T-helper 17 cell (primary cell): ENCODE results near the gene TREM2. TPM values are rescaled to one million over a fixed set of nuclear protein-coding genes. Genes with fewer than 3 reads are reported as not detected.
A peak's percentile ranks its signal among the peaks of the same experiment; 100 is the strongest.

ENCODE experiments used
- ATAC-seq: fragments of 150-1000 bp; cut with Tn5 transposase; 2 replicates; pipeline ENCODE4 v1.10.0; 2021; ENCODE audit warnings: mild to moderate bottlenecking, moderate library complexity
- DNase-seq, 3 donors: peaks; one replicate each; pipeline versions ENCODE4 v3.0.0 to v3.0.0-alpha.2; 2020 to 2021
- H3K9me3 ChIP-seq: one replicate; pipeline ENCODE4 v1.7.0; 2013; ENCODE audit warnings: low read length, mild to moderate bottlenecking; ENCODE audit not compliant: control insufficient read depth, poor library complexity, severe bottlenecking
- H3K27ac Mint-ChIP-seq: one replicate; pipeline ENCODE4 v1.8.0; 2022; ENCODE audit warnings: mild to moderate bottlenecking, moderate library complexity, mixed read lengths
- H3K27me3 Mint-ChIP-seq: one replicate; pipeline ENCODE4 v1.8.0; 2022; ENCODE audit warnings: mixed read lengths
- H3K36me3 Mint-ChIP-seq: one replicate; pipeline ENCODE4 v1.8.0; 2022; ENCODE audit warnings: low read depth, mixed read lengths
- H3K4me1 Mint-ChIP-seq: one replicate; pipeline ENCODE4 v1.8.0; 2022; ENCODE audit warnings: mild to moderate bottlenecking, mixed read lengths
- H3K4me3 Mint-ChIP-seq: one replicate; pipeline ENCODE4 v1.8.0; 2022; ENCODE audit warnings: mild to moderate bottlenecking, moderate library complexity, mixed read lengths
- total RNA-seq, 4 donors: library from RNA in 2 of 4; stranded (reverse) in 2 of 4; gene quantifications; one replicate each; pipeline ENCODE4 v1.2.3 and lab custom pipeline; 2022 to 2026

The TREM2 gene
- total RNA-seq (not detected), total RNA-seq (lab: John Stamatoyannopoulos, UW) (0 to 0.08 reads per million in 2 donors)

GRCh38 chr6:41162687-41163418 lies at the start of gene TREM2:
Gene TREM2, minus strand, starts transcription at chr6:41163116. Its CDS starts 34 bp downstream, at chr6:41163082.
- Mint-ChIP-seq H3K27ac (peak within 1 kb of the TSS; percentile 1), H3K36me3 (peaks cover 2% of the 10 kb centered on the region), H3K4me1 (no peaks in the 10 kb centered on the region), H3K27me3 (peaks cover 36% of the 10 kb centered on the region), H3K4me3 (no peak within 1 kb of the TSS)
- H3K9me3 ChIP-seq: no peaks in the 10 kb centered on the region
- ATAC-seq (no peak), DNase-seq (no peak)

- peaks cover 3% of the 10 kb centered on the region for H3K36me3 Mint-ChIP-seq
- ATAC-seq (no peak), DNase-seq (no peak)
- peak overlapping the region; percentile 12 for H3K27ac Mint-ChIP-seq
- H3K27me3 Mint-ChIP-seq: no peaks in the 10 kb centered on the region
- H3K4me3 Mint-ChIP-seq: no peak overlapping the region
- no peaks in the 10 kb centered on the region for H3K9me3 ChIP-seq
- H3K4me1 Mint-ChIP-seq: peaks cover 23% of the 10 kb centered on the region
These were observed 46.8 kb upstream of the TREM2 start for GRCh38 chr6:41209547-41210320.

GRCh38 chr6:41208439-41209106 lies 45.7 kb upstream of the TREM2 start:
- no peak for DNase-seq
- H3K27me3 Mint-ChIP-seq: no peaks in the 10 kb centered on the region
- no peak overlapping the region for H3K27ac Mint-ChIP-seq
- no peak overlapping the region for H3K4me3 Mint-ChIP-seq
- ATAC-seq: no peak
- H3K36me3 Mint-ChIP-seq: peaks cover 5% of the 10 kb centered on the region
- H3K9me3 ChIP-seq: no peaks in the 10 kb centered on the region
- H3K4me1 Mint-ChIP-seq: peaks cover 23% of the 10 kb centered on the region

- no peaks in the 10 kb centered on the region for H3K9me3 ChIP-seq
- Mint-ChIP-seq H3K4me1 (peaks cover 50% of the 10 kb centered on the region), H3K27ac (peak overlapping the region; percentile 97), H3K4me3 (peak overlapping the region; percentile 47), H3K36me3 (peaks cover 4% of the 10 kb centered on the region), H3K27me3 (no peaks in the 10 kb centered on the region)
- DNase-seq: no peak
- no peak for ATAC-seq
These were observed 41.2 kb upstream of the TREM2 start for GRCh38 chr6:41204156-41204555.

GRCh38 chr6:41201764-41202173 lies 38.9 kb upstream of the TREM2 start:
- H3K4me1 Mint-ChIP-seq: peaks cover 52% of the 10 kb centered on the region
- no peaks in the 10 kb centered on the region for H3K27me3 Mint-ChIP-seq
- ATAC-seq (no peak), DNase-seq (no peak)
- H3K27ac Mint-ChIP-seq: peak overlapping the region; percentile 97
- H3K36me3 Mint-ChIP-seq: peaks cover 5% of the 10 kb centered on the region
- H3K9me3 ChIP-seq: no peaks in the 10 kb centered on the region
- peak overlapping the region; percentile 87 for H3K4me3 Mint-ChIP-seq

GRCh38 chr6:41200901-41201763 lies 38.2 kb upstream of the TREM2 start, which contains the start of gene TREML2:
Gene TREML2, minus strand, starts transcription at chr6:41201149. Its CDS starts 141 bp downstream, at chr6:41201008.
- H3K27me3 Mint-ChIP-seq: no peaks in the 10 kb centered on the region
- peak; percentile 38 for ATAC-seq

GRCh38 chr6:41200296-41200900 lies 37.5 kb upstream of the TREM2 start:
- H3K36me3 Mint-ChIP-seq: peaks cover 5% of the 10 kb centered on the region
- DNase-seq (peak in 1 of 3 donors; percentile 17), ATAC-seq (peak; percentile 69)
- H3K27me3 Mint-ChIP-seq: no peaks in the 10 kb centered on the region
- no peaks in the 10 kb centered on the region for H3K9me3 ChIP-seq
- H3K4me1 Mint-ChIP-seq: peaks cover 54% of the 10 kb centered on the region
- H3K4me3 Mint-ChIP-seq: peak overlapping the region; percentile 87
- H3K27ac Mint-ChIP-seq: peak overlapping the region; percentile 97

More at GRCh38 chr6:41200901-41201763, 38.2 kb upstream of the TREM2 start, which contains the start of gene TREML2:
- Mint-ChIP-seq H3K4me3 (peak within 1 kb of the TSS; percentile 87), H3K27ac (peak within 1 kb of the TSS; percentile 97), H3K4me1 (peaks cover 54% of the 10 kb centered on the region), H3K36me3 (peaks cover 5% of the 10 kb centered on the region)
- DNase-seq: no peak
- H3K9me3 ChIP-seq: no peaks in the 10 kb centered on the region

GRCh38 chr6:41199552-41200246 lies 36.8 kb upstream of the TREM2 start:
- no peaks in the 10 kb centered on the region for H3K27me3 Mint-ChIP-seq
- H3K36me3 Mint-ChIP-seq: peaks cover 5% of the 10 kb centered on the region
- H3K27ac Mint-ChIP-seq: peak overlapping the region; percentile 97
- DNase-seq (no peak), ATAC-seq (peak; percentile 59)
- no peaks in the 10 kb centered on the region for H3K9me3 ChIP-seq
- peak overlapping the region; percentile 87 for H3K4me3 Mint-ChIP-seq
- H3K4me1 Mint-ChIP-seq: peaks cover 54% of the 10 kb centered on the region

- Mint-ChIP-seq H3K36me3 (peaks cover 5% of the 10 kb centered on the region), H3K27ac (peak overlapping the region; percentile 24), H3K4me3 (no peak overlapping the region), H3K4me1 (peaks cover 62% of the 10 kb centered on the region), H3K27me3 (no peaks in the 10 kb centered on the region)
- no peaks in the 10 kb centered on the region for H3K9me3 ChIP-seq
- ATAC-seq (no peak), DNase-seq (no peak)
These were observed 34.3 kb upstream of the TREM2 start for GRCh38 chr6:41197234-41197633.

- Mint-ChIP-seq H3K4me3 (peak overlapping the region; percentile 12), H3K27ac (peak overlapping the region; percentile 56), H3K36me3 (peaks cover 5% of the 10 kb centered on the region), H3K4me1 (peaks cover 43% of the 10 kb centered on the region), H3K27me3 (no peaks in the 10 kb centered on the region)
- DNase-seq (no peak), ATAC-seq (no peak)
- peaks cover 3% of the 10 kb centered on the region for H3K9me3 ChIP-seq
These were observed 31.5 kb upstream of the TREM2 start for GRCh38 chr6:41194386-41194785.

- no peak overlapping the region for H3K4me3 Mint-ChIP-seq
- ATAC-seq (no peak), DNase-seq (no peak)
- H3K9me3 ChIP-seq: peaks cover 3% of the 10 kb centered on the region
- H3K36me3 Mint-ChIP-seq: peaks cover 5% of the 10 kb centered on the region
- no peaks in the 10 kb centered on the region for H3K27me3 Mint-ChIP-seq
- H3K4me1 Mint-ChIP-seq: peaks cover 41% of the 10 kb centered on the region
- H3K27ac Mint-ChIP-seq: peak overlapping the region; percentile 85
These were observed 31.0 kb upstream of the TREM2 start for GRCh38 chr6:41193884-41194283.
